GM19467 (cell line): Measurements from ENCODE around the gene APOBEC3C.
"Not testable (repeated sequence)": the region's sequence is repeated elsewhere in the genome, so short reads cannot be mapped to it uniquely, and the experiment has no call there.

ENCODE experiments used
- ATAC-seq: cut with Tn5 transposase; IDR thresholded peaks from one replicate; pipeline ENCODE4 v1.9.1; 2021; ENCODE audit warnings: mild to moderate bottlenecking, moderate library complexity; ENCODE audit not compliant: unreplicated experiment

Gene APOBEC3C

DNA sequence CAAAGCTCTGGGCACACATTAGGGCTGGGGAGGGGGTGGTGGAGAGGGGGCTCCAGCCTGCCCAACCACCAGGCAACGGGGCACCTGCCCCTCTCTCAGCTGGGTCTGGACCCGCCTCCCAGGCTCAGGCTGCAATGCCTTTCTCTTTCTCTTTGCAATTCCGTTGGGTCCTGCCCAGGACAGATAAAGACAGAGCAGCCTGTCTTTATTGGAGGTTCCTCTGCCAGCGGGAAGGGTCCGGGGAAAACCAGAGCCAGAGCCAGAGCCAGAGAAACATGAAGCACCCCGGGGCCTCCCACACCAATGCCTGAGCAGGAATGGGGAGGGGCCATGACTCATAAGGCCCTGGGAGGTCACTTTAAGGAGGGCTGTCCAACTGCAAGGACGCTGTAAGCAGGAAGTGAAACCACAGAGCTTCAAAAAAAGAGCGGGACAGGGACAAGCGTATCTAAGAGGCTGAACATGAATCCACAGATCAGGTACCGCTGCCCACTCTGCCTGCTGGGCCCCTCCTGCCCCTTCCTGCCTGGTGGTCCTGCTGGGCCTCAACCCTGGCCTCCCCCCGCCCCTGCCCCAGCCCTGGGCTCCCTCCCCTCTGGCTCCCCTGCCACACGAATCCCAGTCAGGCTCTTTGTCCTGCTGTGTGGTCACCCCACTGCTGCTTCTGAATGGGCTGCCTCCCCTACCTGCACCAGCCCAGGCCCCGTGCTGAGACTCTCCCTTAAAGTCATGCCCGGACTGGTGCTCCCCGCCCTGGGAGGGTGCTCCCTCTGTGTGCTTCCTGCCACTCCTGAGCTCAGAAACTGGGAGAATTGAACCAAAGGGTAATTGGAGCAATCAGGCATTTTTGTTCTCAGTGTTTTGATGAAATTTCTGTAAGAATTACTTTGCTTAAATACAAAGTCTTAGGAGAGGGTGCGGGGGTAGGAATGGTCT is 31.8 kb upstream of the APOBEC3C start, which contains the start of gene APOBEC3B:
APOBEC3B (plus strand) TSS at position 356 of the 936 bp plus-strand sequence; CDS start at position 463, 107 bp downstream.
- ATAC-seq = peak; percentile 44

GRCh38 chr22:38984224-38984623 is 29.8 kb upstream of the APOBEC3C start:
- ATAC-seq = no peak

DNA sequence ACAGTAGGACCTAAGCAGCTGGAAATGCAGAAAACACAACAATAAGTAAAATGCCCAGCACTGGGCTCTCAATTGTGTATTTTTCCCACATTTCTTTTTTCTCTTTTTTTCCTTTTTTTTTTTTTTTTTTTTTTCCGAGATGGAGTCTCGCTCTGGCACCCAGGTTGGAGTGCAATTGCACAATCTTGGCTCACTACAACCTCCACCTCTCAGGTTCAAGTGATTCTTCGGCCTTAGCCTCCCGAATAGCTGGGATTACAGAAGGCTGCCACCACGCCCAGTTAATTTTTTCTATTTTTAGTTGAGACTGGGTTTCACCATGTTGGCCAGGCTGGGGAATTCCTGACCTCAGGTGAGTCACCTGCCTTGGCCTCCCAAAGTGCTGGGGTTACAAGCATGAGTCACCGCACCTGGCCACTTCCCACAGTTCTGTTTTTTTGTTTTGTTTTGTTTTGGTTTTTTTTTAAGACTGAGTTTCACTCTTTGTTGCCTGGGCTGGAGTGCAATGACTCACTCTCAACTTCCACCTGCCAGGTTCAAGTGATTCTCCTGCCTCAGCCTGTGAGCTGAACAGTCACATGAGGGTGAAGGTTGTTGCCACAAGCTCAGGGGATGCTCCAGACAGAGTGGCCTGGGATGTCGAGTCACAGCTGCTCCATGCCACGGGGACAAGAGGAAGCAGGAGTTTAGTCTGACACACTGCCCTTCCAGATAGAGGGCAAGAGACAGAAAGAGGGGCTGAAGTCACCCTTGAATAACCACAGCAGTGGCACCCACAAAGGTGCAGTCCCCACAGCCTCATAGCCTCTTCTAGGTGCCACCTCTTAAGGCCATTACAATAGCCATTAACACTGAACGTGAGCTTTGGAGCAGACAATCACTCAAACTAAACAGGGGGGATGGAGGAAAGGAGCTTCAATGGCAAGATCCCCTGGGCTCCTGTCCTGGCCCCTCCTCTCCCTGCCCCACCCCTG is 29.0 kb upstream of the APOBEC3C start:
- ATAC-seq = peak; percentile 63

GRCh38 chr22:38986629-38987028 is 27.4 kb upstream of the APOBEC3C start:
- ATAC-seq = no peak

- no peak for ATAC-seq
These were observed 26.7 kb upstream of the APOBEC3C start for GRCh38 chr22:38987171-38987895.

DNA sequence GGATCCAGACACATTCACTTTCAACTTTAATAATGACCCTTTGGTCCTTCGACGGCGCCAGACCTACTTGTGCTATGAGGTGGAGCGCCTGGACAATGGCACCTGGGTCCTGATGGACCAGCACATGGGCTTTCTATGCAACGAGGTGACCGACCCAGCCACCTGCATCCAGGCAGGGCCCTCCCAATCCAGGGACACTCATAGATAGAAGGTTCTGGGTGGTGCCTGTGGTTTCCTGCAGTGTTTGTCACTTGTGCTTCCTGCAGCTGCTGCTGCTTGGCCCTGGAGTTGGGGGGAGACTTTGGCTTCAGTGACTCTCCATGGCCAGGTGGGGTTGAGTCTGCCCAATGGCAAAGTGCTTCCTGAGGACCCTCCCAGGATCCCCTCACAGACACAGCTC is 24.6 kb upstream of the APOBEC3C start:
- no peak for ATAC-seq

- ATAC-seq = not testable (repeated sequence)
These were observed 21.1 kb upstream of the APOBEC3C start for GRCh38 chr22:38992871-38993371.

GRCh38 chr22:38996105-38996504 is 18.0 kb upstream of the APOBEC3C start:
- no peak for ATAC-seq

- ATAC-seq = no peak
These were observed 16.5 kb upstream of the APOBEC3C start for GRCh38 chr22:38997518-38997917.

DNA sequence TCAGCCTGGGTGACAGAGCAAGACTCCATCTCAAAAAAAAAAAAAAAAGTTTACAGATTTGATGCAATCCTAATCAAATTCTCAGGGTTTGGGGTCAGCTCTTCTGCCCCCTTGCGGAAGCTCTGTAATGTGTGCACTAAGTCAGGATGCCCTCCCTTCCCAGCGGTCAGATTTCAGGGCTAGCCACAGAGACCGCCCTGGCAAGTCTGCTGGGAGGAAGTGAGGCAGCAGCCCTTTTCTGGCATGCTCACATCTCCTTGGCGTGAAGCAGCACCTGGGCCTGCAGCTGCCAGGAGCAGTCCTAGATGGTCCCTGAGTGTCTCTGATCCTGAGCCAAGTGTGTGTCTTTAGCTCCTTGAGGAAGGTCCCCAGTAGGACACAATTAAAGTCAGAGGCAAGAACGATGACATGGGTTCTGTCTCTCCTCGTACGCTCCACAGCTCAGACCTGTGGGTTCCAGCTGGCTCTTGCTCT is 10.9 kb upstream of the APOBEC3C start:
- peak; percentile 61 for ATAC-seq

DNA sequence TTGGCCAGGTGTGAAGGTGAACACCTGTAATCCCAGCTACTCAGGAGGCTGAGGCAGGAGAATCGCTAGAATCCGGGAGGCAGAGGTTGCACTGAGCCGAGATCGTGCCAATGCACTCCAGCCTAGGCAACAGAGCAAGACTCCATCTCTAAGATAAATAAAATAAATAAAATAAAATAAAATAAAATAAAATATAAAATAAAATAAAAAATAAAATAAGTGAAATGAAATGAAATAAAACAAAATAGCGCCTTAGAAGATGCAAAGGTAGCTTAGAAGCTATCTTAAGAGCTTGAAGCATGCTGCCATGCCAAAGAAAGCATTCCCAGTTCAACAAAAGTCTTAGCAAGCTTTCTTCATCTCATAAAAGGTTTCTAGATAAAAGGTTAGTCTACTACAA is 6.9 kb upstream of the APOBEC3C start:
- no peak for ATAC-seq

DNA sequence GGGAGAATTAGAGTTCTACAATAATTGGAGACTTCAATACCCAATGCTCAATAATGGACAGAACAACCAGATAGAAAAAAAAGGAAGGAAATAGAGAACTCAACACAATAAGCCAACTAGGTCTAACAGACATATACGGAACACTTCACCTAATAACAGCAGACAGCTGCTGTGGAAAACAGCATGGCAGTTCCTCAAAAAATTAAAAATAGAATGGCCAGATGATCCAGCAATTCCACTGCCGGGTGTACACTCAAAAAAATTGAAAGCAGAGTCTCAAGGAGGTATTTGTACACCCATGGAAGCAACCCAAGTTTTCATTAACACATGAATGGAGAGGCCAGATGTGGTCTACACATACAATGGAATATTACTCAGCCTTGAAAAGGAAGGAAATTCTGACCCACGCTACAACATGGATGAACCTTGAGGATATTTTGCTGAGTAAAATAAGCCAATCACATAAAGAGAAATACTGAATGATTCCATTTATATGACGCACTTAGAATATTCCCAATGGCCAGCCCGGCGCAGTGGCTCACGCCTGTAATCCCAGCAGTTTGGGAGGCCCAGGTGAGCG is 5.7 kb upstream of the APOBEC3C start:
- ATAC-seq = not testable (repeated sequence)

DNA sequence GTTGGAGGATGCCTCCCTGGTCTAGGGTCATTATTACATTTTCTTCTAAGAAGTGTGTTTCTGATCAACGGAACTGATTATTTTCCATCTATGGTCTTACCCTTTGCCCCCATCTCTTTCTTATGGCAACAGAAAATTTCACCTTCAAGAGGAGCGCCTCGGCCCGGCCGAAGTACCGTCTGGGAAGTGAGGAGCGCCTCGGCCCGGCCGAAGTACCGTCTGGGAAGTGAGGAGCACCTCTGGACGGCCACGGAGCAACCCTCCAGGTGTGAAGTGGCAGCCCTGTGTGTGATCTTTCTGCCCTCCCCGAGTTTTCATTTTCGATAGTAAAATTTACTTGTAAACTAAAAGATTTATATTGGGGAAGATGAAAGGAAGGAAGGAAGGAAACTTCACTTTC is 3.1 kb upstream of the APOBEC3C start:
- ATAC-seq = no peak

- ATAC-seq = no peak
These were observed 1.2 kb upstream of the APOBEC3C start for GRCh38 chr22:39012533-39013511.

- ATAC-seq = not testable (repeated sequence)
These were observed 506 bp upstream of the APOBEC3C start for GRCh38 chr22:39013561-39013941.

DNA sequence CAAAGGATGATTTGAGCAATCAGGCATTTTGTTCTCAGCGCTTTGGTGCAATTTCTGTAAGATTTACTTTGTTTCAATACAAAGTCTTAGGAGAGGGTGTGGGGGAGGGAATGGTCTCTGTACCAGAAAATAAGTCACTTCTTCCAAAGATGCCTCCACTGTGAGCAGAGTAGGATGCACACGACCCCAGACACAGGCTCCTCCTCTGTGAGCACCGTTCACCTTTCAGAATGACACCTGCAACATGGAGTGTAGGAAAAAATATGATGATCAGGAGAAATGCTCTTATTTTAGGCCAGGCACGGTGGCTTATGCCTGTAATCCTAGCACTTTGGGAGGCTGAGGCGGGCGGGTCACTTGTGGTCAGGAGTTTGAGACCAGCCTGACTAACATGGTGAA is 665 bp downstream of the APOBEC3C start:
- not testable (repeated sequence) for ATAC-seq

- no peak for ATAC-seq
These were observed 2.5 kb downstream of the APOBEC3C start for GRCh38 chr22:39016592-39016991.

DNA sequence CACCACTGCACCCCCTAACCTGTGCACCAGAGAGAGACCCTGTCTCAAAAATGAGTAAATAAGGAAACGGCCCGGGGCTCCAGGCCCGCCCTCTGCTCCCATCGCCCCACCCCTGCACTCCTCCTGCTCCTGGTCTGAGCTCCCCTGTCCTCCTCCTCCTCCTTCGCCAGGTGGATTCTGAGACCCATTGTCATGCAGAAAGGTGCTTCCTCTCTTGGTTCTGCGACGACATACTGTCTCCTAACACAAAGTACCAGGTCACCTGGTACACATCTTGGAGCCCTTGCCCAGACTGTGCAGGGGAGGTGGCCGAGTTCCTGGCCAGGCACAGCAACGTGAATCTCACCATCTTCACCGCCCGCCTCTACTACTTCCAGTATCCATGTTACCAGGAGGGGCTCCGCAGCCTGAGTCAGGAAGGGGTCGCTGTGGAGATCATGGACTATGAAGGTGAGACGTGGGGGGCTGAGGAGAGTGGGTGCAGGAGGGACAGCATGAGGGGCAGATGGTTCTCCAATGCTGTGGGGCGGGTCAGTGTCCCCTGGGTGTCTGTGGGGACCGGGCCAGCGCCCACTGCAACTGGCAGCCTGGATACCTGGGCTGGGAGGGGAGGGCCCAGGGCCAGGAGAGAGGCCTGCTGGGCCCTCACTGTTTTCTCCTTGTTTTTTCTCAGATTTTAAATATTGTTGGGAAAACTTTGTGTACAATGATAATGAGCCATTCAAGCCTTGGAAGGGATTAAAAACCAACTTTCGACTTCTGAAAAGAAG is 3.7 kb downstream of the APOBEC3C start:
- ATAC-seq = no peak
